HCT116 (cell line): ENCODE data around the gene FTSJ1. TPM values are rescaled to one million over a fixed set of nuclear protein-coding genes. Genes with fewer than 3 reads are reported as not detected.

Source experiments
- ATAC-seq: fragments of 200-7000 bp; cut with Tn5 transposase; 2 replicates; pipeline ENCODE4 v1.9.1; 2020; ENCODE audit warnings: mild to moderate bottlenecking, moderate library complexity
- BruUV-seq: library from RNA; stranded (reverse); fragments of 400-500 nt; replicated peaks from 2 replicates; lab custom pipeline; 2021; lab: Mats Ljungman, UMichigan
- CTCF ChIA-PET: fragments of 300-600 bp; sonication (Branson Sonifier 250); formaldehyde crosslinking; loops from one replicate; lab custom pipeline; 2021; ENCODE audit warnings: antibody characterized with exemption; lab: Charles Lee
- POLR2A ChIA-PET: fragments of 300-600, 350-600 bp; sonication (Branson Sonifier 250); formaldehyde crosslinking; loops from one replicate; lab custom pipeline; 2021; ENCODE audit warnings: antibody characterized with exemption; lab: Charles Lee
- RAD21 ChIA-PET, 2 experiments: fragments of 300-600 bp; sonication (Branson Sonifier 250); formaldehyde crosslinking; loops; one replicate each; lab custom pipeline; 2023; ENCODE audit warnings: low total read pairs in 2 of 2; ENCODE audit not compliant: uncharacterized antibody in 2 of 2, unreplicated experiment in 2 of 2, low non-redundant PET in 1 of 2; lab: Charles Lee
- DNase-seq: peaks from one replicate; pipeline ENCODE4 v3.0.0-alpha.2; 2010; ENCODE audit warnings: low read depth, low spot score
- H2AFZ ChIP-seq: fragments of 200-600 bp; shearing (Covaris generic), sonication (generic); 2 replicates; pipeline ENCODE4 v1.6.1; 2017; ENCODE audit warnings: low read depth, mixed run types, mixed read lengths, antibody characterized with exemption, low read length; ENCODE audit not compliant: poor library complexity, severe bottlenecking
- H3K27ac ChIP-seq: 2 replicates; pipeline ENCODE4 v1.5.1; 2012; ENCODE audit warnings: low read depth, low read length
- H3K27me3 ChIP-seq: fragments of 200-600 bp; sonication (generic); 2 replicates; pipeline ENCODE4 v1.6.1; 2016; ENCODE audit warnings: mixed run types, low read length, mixed read lengths; ENCODE audit not compliant: insufficient read depth
- H3K36me3 ChIP-seq, 2 experiments: fragments of 200-500 bp in 1 of 2; fragments of 200-600 bp in 1 of 2; sonication (Bioruptor generic) in 1 of 2; sonication (generic) in 1 of 2; 2 replicates each; pipeline versions ENCODE4 v1.5.1 to v1.6.1; 2014 to 2016; ENCODE audit warnings: low read length in 2 of 2, inconsistent platforms in 1 of 2, mixed read lengths in 1 of 2, mixed run types in 1 of 2; ENCODE audit not compliant: insufficient read depth in 2 of 2, control insufficient read depth in 1 of 2
- H3K4me1 ChIP-seq, 2 experiments: fragments of 200-600 bp in 1 of 2; sonication (generic) in 1 of 2; 2 replicates each; pipeline versions ENCODE4 v1.5.1 to v1.6.1; 2012 to 2017; ENCODE audit warnings: low read length in 2 of 2, inconsistent platforms in 1 of 2, mild to moderate bottlenecking in 1 of 2, mixed read lengths in 1 of 2, mixed run types in 1 of 2, moderate library complexity in 1 of 2; ENCODE audit not compliant: insufficient read depth in 2 of 2, control insufficient read depth in 1 of 2
- H3K4me2 ChIP-seq: fragments of 200-600 bp; sonication (generic); 2 replicates; pipeline ENCODE4 v1.6.1; 2017; ENCODE audit warnings: mixed run types, low read length, mixed read lengths
- H3K4me3 ChIP-seq, 2 experiments: fragments of 200-600 bp in 1 of 2; sonication (generic) in 1 of 2; replicated peaks in 1 of 2; 2 replicates each; pipeline ENCODE4 v1.5.1; 2011 to 2016; ENCODE audit warnings: low read length in 2 of 2, control low read depth in 1 of 2, low read depth in 1 of 2, mild to moderate bottlenecking in 1 of 2, mixed read lengths in 1 of 2, mixed run types in 1 of 2
- H3K79me2 ChIP-seq: fragments of 200-600 bp; sonication (generic); 2 replicates; pipeline ENCODE4 v1.6.1; 2017; ENCODE audit warnings: mild to moderate bottlenecking, mixed run types, low read length, moderate library complexity, mixed read lengths; ENCODE audit not compliant: insufficient read depth
- H3K9ac ChIP-seq: fragments of 200-600 bp; sonication (generic); 2 replicates; pipeline ENCODE4 v1.6.1; 2016; ENCODE audit warnings: low read length, mixed read lengths
- H3K9me2 ChIP-seq: fragments of 200-600 bp; sonication (generic), shearing (Covaris generic); 2 replicates; pipeline ENCODE4 v1.6.1; 2017; ENCODE audit warnings: mixed run types, mild to moderate bottlenecking, moderate library complexity; ENCODE audit not compliant: insufficient read depth
- H3K9me3 ChIP-seq, 2 experiments: fragments of 200-500 bp in 1 of 2; fragments of 200-600 bp in 1 of 2; sonication (Bioruptor generic) in 1 of 2; sonication (generic) in 1 of 2; 2 replicates each; pipeline ENCODE4 v1.6.1; 2014 to 2017; ENCODE audit warnings: low read length in 2 of 2, mixed read lengths in 2 of 2, inconsistent platforms in 1 of 2, low read depth in 1 of 2, mild to moderate bottlenecking in 1 of 2, mixed run types in 1 of 2, moderate library complexity in 1 of 2; ENCODE audit not compliant: control insufficient read depth in 1 of 2, insufficient read depth in 1 of 2
- H4K20me1 ChIP-seq: fragments of 200-600 bp; sonication (generic), shearing (Covaris generic); 2 replicates; pipeline ENCODE4 v1.6.1; 2017; ENCODE audit warnings: mixed run types, mild to moderate bottlenecking, moderate library complexity; ENCODE audit not compliant: insufficient read depth
- ATF3 ChIP-seq: IDR thresholded peaks from 2 replicates; pipeline ENCODE4 v1.6.1; 2012
- CBX3 ChIP-seq: IDR thresholded peaks from 2 replicates; pipeline ENCODE4 v1.6.1; 2012; ENCODE audit warnings: low read depth
- CTCF ChIP-seq, 3 experiments: fragments of 200-600 bp in 1 of 3; sonication (generic) in 1 of 3; IDR thresholded peaks in 2 of 3; conservative IDR thresholded peaks in 1 of 3; 2 replicates each; pipeline ENCODE4 v1.5.1; 2012 to 2017; ENCODE audit warnings: low read depth in 2 of 3, low read length in 2 of 3, antibody characterized with exemption in 1 of 3, borderline replicate concordance in 1 of 3, control low read depth in 1 of 3, mild to moderate bottlenecking in 1 of 3, mixed read lengths in 1 of 3, mixed run types in 1 of 3, moderate library complexity in 1 of 3; ENCODE audit not compliant: insufficient read depth in 1 of 3
- ELF1 ChIP-seq: IDR thresholded peaks from 2 replicates; pipeline ENCODE4 v1.6.1; 2012; ENCODE audit warnings: low read depth, borderline replicate concordance
- FOSL1 ChIP-seq: IDR thresholded peaks from 2 replicates; pipeline ENCODE4 v1.6.1; 2012; ENCODE audit warnings: low read depth
- JUND ChIP-seq: IDR thresholded peaks from 2 replicates; pipeline ENCODE4 v1.6.1; 2012
- MAX ChIP-seq: IDR thresholded peaks from 2 replicates; pipeline ENCODE4 v1.6.1; 2012
- POLR2A ChIP-seq: IDR thresholded peaks from 2 replicates; pipeline ENCODE4 v1.7.0; 2011; ENCODE audit warnings: borderline replicate concordance; ENCODE audit not compliant: insufficient read depth, insufficient read length; ENCODE audit errors: extremely low read depth
- RAD21 ChIP-seq: IDR thresholded peaks from 2 replicates; pipeline ENCODE4 v1.6.1; 2012; ENCODE audit warnings: low read depth, mild to moderate bottlenecking
- SIN3A ChIP-seq: IDR thresholded peaks from 2 replicates; pipeline ENCODE4 v1.6.1; 2012; ENCODE audit warnings: low read depth
- SP1 ChIP-seq: IDR thresholded peaks from 2 replicates; pipeline ENCODE4 v1.6.1; 2012; ENCODE audit warnings: low read depth
- TCF7L2 ChIP-seq: IDR thresholded peaks from 2 replicates; pipeline ENCODE4 v1.7.0; 2011; ENCODE audit warnings: borderline replicate concordance, inconsistent platforms; ENCODE audit not compliant: insufficient read depth, insufficient read length; ENCODE audit errors: extremely low read depth
- ZBTB33 ChIP-seq: IDR thresholded peaks from 2 replicates; pipeline ENCODE4 v1.6.1; 2011; ENCODE audit warnings: mild to moderate bottlenecking, low read length, moderate library complexity; ENCODE audit not compliant: insufficient replicate concordance; ENCODE audit errors: extremely low read depth
- ZFX ChIP-seq: fragments of 450-650 bp; IDR thresholded peaks from 2 replicates; pipeline ENCODE4 v1.6.1; 2017
- ZNF274 ChIP-seq: fragments of 200-500 bp; sonication (Bioruptor generic); IDR thresholded peaks from 2 replicates; pipeline ENCODE4 v1.6.1; 2014; ENCODE audit warnings: mild to moderate bottlenecking, low read depth, low read length, inconsistent platforms
- intact Hi-C: fragments of 100-400 bp; cut with micrococcal nuclease; formaldehyde crosslinking; loops from 2 replicates; pipeline ENCODE4 v1.10.0; 2022
- total RNA-seq: library from RNA; stranded (reverse); gene quantifications from one replicate; pipeline ENCODE4 v1.2.1, GENCODE V29; 2021; ENCODE audit not compliant: unreplicated experiment
- TF ChIP-seq, protein P1 (sequence below): IDR thresholded peaks from 2 replicates; pipeline ENCODE4 v1.6.1; 2012; ENCODE audit warnings: low read depth

The FTSJ1 gene
- total RNA-seq, 1 experiment from 2014 or later: 64.9 TPM

DNA sequence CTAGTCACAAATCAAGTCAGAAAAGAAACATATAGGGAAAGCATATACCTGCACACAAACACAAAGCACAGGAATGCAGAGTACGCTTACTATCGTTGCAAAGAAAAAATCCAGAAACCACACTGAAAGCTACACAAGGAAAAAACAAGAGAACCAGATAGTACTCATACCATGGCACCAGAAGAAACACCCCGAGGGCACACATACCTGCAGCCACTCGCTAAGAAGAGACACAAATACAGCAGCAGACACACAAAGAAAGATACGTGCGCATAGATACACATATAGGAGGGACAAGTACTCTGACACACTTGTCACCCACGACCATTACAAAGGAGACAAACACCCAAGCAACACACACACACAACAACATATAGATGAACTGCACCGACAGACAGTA, 4.5 kb upstream of the FTSJ1 start (continued):
- TF ChIP-seq, protein P1, sequence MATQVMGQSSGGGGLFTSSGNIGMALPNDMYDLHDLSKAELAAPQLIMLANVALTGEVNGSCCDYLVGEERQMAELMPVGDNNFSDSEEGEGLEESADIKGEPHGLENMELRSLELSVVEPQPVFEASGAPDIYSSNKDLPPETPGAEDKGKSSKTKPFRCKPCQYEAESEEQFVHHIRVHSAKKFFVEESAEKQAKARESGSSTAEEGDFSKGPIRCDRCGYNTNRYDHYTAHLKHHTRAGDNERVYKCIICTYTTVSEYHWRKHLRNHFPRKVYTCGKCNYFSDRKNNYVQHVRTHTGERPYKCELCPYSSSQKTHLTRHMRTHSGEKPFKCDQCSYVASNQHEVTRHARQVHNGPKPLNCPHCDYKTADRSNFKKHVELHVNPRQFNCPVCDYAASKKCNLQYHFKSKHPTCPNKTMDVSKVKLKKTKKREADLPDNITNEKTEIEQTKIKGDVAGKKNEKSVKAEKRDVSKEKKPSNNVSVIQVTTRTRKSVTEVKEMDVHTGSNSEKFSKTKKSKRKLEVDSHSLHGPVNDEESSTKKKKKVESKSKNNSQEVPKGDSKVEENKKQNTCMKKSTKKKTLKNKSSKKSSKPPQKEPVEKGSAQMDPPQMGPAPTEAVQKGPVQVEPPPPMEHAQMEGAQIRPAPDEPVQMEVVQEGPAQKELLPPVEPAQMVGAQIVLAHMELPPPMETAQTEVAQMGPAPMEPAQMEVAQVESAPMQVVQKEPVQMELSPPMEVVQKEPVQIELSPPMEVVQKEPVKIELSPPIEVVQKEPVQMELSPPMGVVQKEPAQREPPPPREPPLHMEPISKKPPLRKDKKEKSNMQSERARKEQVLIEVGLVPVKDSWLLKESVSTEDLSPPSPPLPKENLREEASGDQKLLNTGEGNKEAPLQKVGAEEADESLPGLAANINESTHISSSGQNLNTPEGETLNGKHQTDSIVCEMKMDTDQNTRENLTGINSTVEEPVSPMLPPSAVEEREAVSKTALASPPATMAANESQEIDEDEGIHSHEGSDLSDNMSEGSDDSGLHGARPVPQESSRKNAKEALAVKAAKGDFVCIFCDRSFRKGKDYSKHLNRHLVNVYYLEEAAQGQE: no peak
- TF ChIP-seq FOSL1 (no peak), ATF3 (no peak), RAD21 (no peak), SP1 (no peak), ZFX (no peak), CTCF (IDR thresholded peaks at IDR 0.05 in 2 of 3, conservative IDR thresholded peaks at IDR 0.05 in 1 of 3; ENCODE audit: borderline replicate concordance in 1 of 3, insufficient read depth in 1 of 3, low read depth in 2 of 3, low read length in 2 of 3) (no peak), POLR2A (no peak), ELF1 (no peak)

- Histone ChIP-seq H3K4me1 (peaks cover 8 to 37% of the 10 kb centered on the region in 2 experiments; a peak in 3 of 4 replicates), H3K4me2 (no peak overlapping the region), H2AFZ (no peak overlapping the region)
- TF ChIP-seq TCF7L2 (no peak), ZNF274 (no peak), ZBTB33 (no peak), SIN3A (no peak), MAX (no peak), CBX3 (no peak), JUND (no peak), CTCF (IDR thresholded peaks at IDR 0.05 in 2 of 3, conservative IDR thresholded peaks at IDR 0.05 in 1 of 3; ENCODE audit: borderline replicate concordance in 1 of 3, insufficient read depth in 1 of 3, low read depth in 2 of 3, low read length in 2 of 3) (no peak)
Observed at GRCh38 chrX:48472225-48472624, 3.8 kb upstream of the FTSJ1 start.

More at GRCh38 chrX:48472225-48472624, 3.8 kb upstream of the FTSJ1 start:
- H3K79me2 ChIP-seq: peaks cover 30% of the 10 kb centered on the region
- no peak overlapping the region for H3K9ac ChIP-seq
- H3K9me2 ChIP-seq: no peaks in the 10 kb centered on the region
- ChIA-PET RAD21 (no interaction called here), POLR2A (no interaction called here), CTCF (no interaction called here)
- H3K4me3 ChIP-seq: no peak overlapping the region
- DNase-seq: no peak
- no peak for ATAC-seq
- no TSS peak for BruUV-seq
- no peaks in the 10 kb centered on the region for H4K20me1 ChIP-seq
- no peak overlapping the region for H3K27ac ChIP-seq
- no peaks in the 10 kb centered on the region for H3K9me3 ChIP-seq
- H3K36me3 ChIP-seq: no peaks in the 10 kb centered on the region
- no peaks in the 10 kb centered on the region for H3K27me3 ChIP-seq
- intact Hi-C loops: loop anchor here (10.0 kb wide), 1 partner anchor 103 kb away; the partner anchor contains the start of gene RBM3
